Karpas-422 (cell line): ENCODE measurements around the gene ZNF503. TPM values are rescaled to one million over a fixed set of nuclear protein-coding genes. Genes with fewer than 3 reads are reported as not detected.

Experiments used
- DNase-seq: peaks from one replicate; pipeline ENCODE4 v3.0.0-alpha.2; 2015
- H2AFZ ChIP-seq: fragments of 200-600 bp; sonication (generic); 2 replicates; pipeline ENCODE4 v1.6.1; 2014; ENCODE audit warnings: antibody characterized with exemption, low read length, mixed read lengths
- H3K27ac ChIP-seq: fragments of 200-600 bp; sonication (generic); 2 replicates; pipeline ENCODE4 v1.5.1; 2014; ENCODE audit warnings: mild to moderate bottlenecking, low read length, moderate library complexity
- H3K27me3 ChIP-seq: fragments of 200-600 bp; sonication (generic); 2 replicates; pipeline ENCODE4 v1.6.1; 2014; ENCODE audit warnings: low read length, mixed read lengths
- H3K36me3 ChIP-seq: fragments of 200-600 bp; sonication (generic); 2 replicates; pipeline ENCODE4 v1.6.1; 2014; ENCODE audit warnings: low read length, mixed read lengths; ENCODE audit not compliant: insufficient read depth
- H3K4me1 ChIP-seq: fragments of 200-600 bp; sonication (generic); 2 replicates; pipeline ENCODE4 v1.6.1; 2014; ENCODE audit warnings: mild to moderate bottlenecking, low read length, mixed read lengths
- H3K4me2 ChIP-seq: fragments of 200-600 bp; sonication (generic); 2 replicates; pipeline ENCODE4 v1.6.1; 2014; ENCODE audit warnings: low read length, low read depth, mild to moderate bottlenecking; ENCODE audit not compliant: poor library complexity, severe bottlenecking
- H3K4me3 ChIP-seq: fragments of 200-600 bp; sonication (generic); 2 replicates; pipeline ENCODE4 v1.5.1; 2014; ENCODE audit warnings: mild to moderate bottlenecking, antibody characterized with exemption, low read length, mixed read lengths
- H3K79me2 ChIP-seq: fragments of 200-600 bp; sonication (generic); 2 replicates; pipeline ENCODE4 v1.6.1; 2014; ENCODE audit warnings: mild to moderate bottlenecking, low read length, mixed read lengths
- H3K9ac ChIP-seq: fragments of 200-600 bp; sonication (generic); 2 replicates; pipeline ENCODE4 v1.6.0; 2014; ENCODE audit warnings: low read length
- H3K9me2 ChIP-seq: fragments of 200-600 bp; sonication (generic), shearing (Covaris generic); replicated peaks from 2 replicates; pipeline ENCODE4 v1.6.0; 2014; ENCODE audit warnings: mild to moderate bottlenecking, low read length, moderate library complexity; ENCODE audit not compliant: insufficient read depth
- H3K9me3 ChIP-seq: fragments of 300-700, 200-600 bp; sonication (generic); 2 replicates; pipeline ENCODE4 v1.6.1; 2014; ENCODE audit warnings: low read length, mixed read lengths
- H4K20me1 ChIP-seq: fragments of 200-600 bp; sonication (generic); 2 replicates; pipeline ENCODE4 v1.6.1; 2014; ENCODE audit warnings: mild to moderate bottlenecking, antibody characterized with exemption, low read length, low read depth; ENCODE audit not compliant: insufficient read depth
- total RNA-seq: library from RNA; depleted of rRNA; stranded (reverse); fragments of >200 nt; shearing (Covaris generic); gene quantifications from 2 replicates; pipeline ENCODE4 v1.2.3, GENCODE V29; 2014; ENCODE audit warnings: low replicate concordance

The ZNF503 gene
- total RNA-seq, 1 experiment from 2014 or later, result not detected

GRCh38 chr10:75428434-75429158 is 27.0 kb upstream of the ZNF503 start:
- no peaks in the 10 kb centered on the region for H3K79me2 ChIP-seq
- no peak overlapping the region for H3K27ac ChIP-seq
- H3K9me3 ChIP-seq, result no peaks in the 10 kb centered on the region
- DNase-seq, result no peak
- H3K4me1 ChIP-seq, result no peaks in the 10 kb centered on the region
- H3K4me2 ChIP-seq, result no peak overlapping the region
- H3K27me3 ChIP-seq, result no peaks in the 10 kb centered on the region
- H2AFZ ChIP-seq, result no peak overlapping the region
- H3K9me2 ChIP-seq, result no peaks in the 10 kb centered on the region
- H4K20me1 ChIP-seq, result no peaks in the 10 kb centered on the region
- H3K36me3 ChIP-seq, result no peaks in the 10 kb centered on the region
- no peak overlapping the region for H3K9ac ChIP-seq
- no peak overlapping the region for H3K4me3 ChIP-seq

- Histone ChIP-seq H3K9me3 (no peaks in the 10 kb centered on the region), H3K4me1 (no peaks in the 10 kb centered on the region), H3K27ac (no peak overlapping the region), H2AFZ (no peak overlapping the region), H3K4me2 (no peak overlapping the region), H3K4me3 (no peak overlapping the region), H3K9me2 (no peaks in the 10 kb centered on the region), H3K9ac (no peak overlapping the region), H3K27me3 (no peaks in the 10 kb centered on the region), H3K79me2 (no peaks in the 10 kb centered on the region), H4K20me1 (no peaks in the 10 kb centered on the region), H3K36me3 (no peaks in the 10 kb centered on the region)
- no peak for DNase-seq
Observed at GRCh38 chr10:75427951-75428350, 26.4 kb upstream of the ZNF503 start.

DNA sequence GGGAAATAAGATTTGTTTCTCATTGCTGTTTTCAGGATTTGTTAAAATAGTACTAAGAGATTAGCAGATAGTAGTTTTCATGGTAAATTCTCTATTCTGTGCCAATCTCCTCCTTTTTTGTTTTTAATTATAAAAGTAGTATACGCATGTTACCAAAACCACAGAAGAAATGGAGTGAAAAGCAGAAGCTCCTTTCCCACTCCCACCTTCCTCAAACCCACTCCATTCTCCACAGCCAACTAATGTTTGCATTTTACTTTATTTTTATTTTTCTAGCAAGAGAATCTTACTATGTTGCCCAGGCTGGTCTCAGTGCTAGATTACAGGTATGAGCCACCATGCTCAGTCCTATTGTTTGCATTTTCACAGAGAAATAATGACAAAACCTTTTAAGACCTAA is 25.3 kb upstream of the ZNF503 start:
- Histone ChIP-seq H3K4me2 (no peak overlapping the region), H4K20me1 (no peaks in the 10 kb centered on the region), H3K4me3 (no peak overlapping the region), H3K4me1 (no peaks in the 10 kb centered on the region), H3K27me3 (no peaks in the 10 kb centered on the region), H3K9ac (no peak overlapping the region), H3K79me2 (no peaks in the 10 kb centered on the region), H3K36me3 (no peaks in the 10 kb centered on the region), H3K9me2 (no peaks in the 10 kb centered on the region), H3K27ac (no peak overlapping the region), H2AFZ (no peak overlapping the region), H3K9me3 (no peaks in the 10 kb centered on the region)
- DNase-seq, result no peak

DNA sequence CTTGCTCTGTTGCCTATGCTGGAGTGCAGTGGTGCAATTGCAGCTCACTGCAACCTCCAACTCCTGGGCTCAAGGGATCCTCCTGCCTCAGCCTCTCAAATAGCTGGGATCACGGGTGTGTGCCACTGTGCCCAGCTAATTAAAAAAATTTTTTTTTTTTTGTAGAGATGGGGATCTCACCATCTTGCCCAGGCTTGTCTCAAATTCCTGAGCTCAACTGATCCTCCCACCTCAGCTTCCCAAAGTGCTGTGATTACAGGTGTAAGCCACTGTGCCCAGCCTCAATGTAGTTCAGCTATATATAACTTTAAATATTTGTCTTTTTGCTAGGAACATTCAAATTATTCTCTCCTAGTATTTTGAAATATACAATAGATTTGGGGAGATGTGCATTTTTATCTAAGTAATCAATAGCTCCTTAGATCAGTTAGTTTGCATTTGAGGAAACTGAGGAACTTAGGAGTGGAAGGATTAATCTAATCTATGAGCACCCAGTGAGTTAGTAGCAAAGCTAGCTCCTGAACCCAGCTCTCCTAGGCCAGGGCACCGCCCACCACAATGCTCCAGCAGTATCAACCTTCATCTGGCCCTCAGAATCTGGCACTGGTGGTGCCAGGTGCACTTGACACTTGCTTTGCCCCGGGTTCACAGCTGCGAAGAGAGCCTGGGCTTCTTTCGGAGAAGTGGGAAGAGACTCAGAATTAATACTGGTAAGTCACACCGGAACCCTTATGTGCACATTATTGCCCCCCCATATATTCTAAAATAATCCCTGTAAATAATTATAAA is 23.9 kb upstream of the ZNF503 start:
- no peaks in the 10 kb centered on the region for H3K4me1 ChIP-seq

DNA sequence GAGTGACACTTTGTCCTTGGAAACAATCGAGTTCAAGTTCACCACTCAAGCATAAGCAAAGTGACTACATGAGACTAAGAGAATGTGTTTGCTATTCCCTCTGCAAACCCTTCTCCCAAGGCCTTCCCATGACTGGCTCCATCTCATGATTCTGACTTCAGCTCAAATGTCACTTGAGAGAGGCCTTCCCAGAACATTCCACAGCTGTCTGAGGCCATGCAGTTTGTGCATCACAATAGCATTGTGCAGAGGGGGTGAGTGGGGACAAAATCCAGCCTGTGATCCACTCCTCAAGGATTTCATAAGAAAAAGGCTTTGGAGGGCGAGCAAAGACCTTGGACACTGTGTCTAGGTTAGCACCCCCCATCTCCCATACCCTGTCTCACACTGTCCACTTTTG is 23.0 kb upstream of the ZNF503 start:
- H3K4me1 ChIP-seq, result no peaks in the 10 kb centered on the region
- no peak for DNase-seq
- no peaks in the 10 kb centered on the region for H3K79me2 ChIP-seq
- H3K36me3 ChIP-seq, result no peaks in the 10 kb centered on the region
- H3K27ac ChIP-seq, result no peak overlapping the region
- H2AFZ ChIP-seq, result no peak overlapping the region
- H4K20me1 ChIP-seq, result no peaks in the 10 kb centered on the region
- no peaks in the 10 kb centered on the region for H3K9me2 ChIP-seq
- H3K4me2 ChIP-seq, result no peak overlapping the region
- no peaks in the 10 kb centered on the region for H3K9me3 ChIP-seq
- H3K9ac ChIP-seq, result no peak overlapping the region
- no peak overlapping the region for H3K4me3 ChIP-seq
- no peaks in the 10 kb centered on the region for H3K27me3 ChIP-seq

More for the DNA sequence above, 23.9 kb upstream of the ZNF503 start:
- H3K4me2 ChIP-seq, result no peak overlapping the region
- H3K9me3 ChIP-seq, result no peaks in the 10 kb centered on the region
- H3K9me2 ChIP-seq, result no peaks in the 10 kb centered on the region
- no peak overlapping the region for H3K27ac ChIP-seq
- no peak for DNase-seq
- H3K4me3 ChIP-seq, result no peak overlapping the region
- no peak overlapping the region for H2AFZ ChIP-seq
- H3K79me2 ChIP-seq, result no peaks in the 10 kb centered on the region
- H4K20me1 ChIP-seq, result no peaks in the 10 kb centered on the region
- no peak overlapping the region for H3K9ac ChIP-seq
- no peaks in the 10 kb centered on the region for H3K27me3 ChIP-seq
- H3K36me3 ChIP-seq, result no peaks in the 10 kb centered on the region

DNA sequence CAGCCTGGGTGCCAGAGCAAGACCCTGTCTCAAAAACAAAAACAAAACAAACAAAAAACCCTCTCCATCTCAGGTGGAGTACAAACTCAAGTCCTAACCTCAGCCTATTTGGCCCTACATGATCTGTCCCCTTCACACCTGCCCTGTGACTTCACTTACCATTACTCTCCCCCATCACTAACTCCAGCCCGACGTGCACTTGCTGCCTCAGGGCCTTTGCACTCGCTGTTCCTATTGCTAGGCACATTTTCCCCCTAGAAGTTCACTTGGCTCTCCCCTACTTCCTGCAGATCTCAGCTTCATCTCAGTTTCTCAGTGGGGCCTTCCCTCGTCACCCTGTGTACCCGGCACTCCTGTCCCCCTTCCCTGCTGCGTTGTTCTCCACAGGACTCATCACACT is 21.3 kb upstream of the ZNF503 start:
- Histone ChIP-seq H3K4me3 (no peak overlapping the region), H3K36me3 (no peaks in the 10 kb centered on the region), H2AFZ (no peak overlapping the region), H3K4me1 (no peaks in the 10 kb centered on the region), H3K9me3 (no peaks in the 10 kb centered on the region), H3K27me3 (no peaks in the 10 kb centered on the region), H3K4me2 (no peak overlapping the region), H3K9ac (no peak overlapping the region), H4K20me1 (no peaks in the 10 kb centered on the region), H3K79me2 (no peaks in the 10 kb centered on the region), H3K27ac (no peak overlapping the region), H3K9me2 (no peaks in the 10 kb centered on the region)
- no peak for DNase-seq

DNA sequence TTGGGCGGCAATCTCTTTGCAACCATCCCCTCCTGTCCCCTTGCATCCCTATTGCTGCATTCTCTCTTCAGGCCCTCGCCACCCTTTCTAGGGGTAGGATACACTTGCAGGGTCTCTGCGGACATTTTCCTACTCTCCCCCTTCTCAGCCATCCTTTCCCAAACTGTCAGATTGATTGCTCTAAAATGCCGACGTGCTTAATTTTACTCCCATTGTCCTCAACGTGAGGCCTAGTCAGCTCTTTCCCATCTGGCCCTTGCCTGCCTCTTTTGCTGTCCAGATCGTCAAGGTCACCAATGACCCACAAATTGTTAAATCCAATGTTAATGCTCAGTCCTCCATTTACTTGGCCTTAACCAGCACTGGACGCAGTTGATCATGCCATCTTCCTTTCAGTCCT is 17.1 kb upstream of the ZNF503 start:
- no peaks in the 10 kb centered on the region for H3K27me3 ChIP-seq
- no peaks in the 10 kb centered on the region for H3K4me1 ChIP-seq
- no peak for DNase-seq
- no peak overlapping the region for H3K27ac ChIP-seq
- H2AFZ ChIP-seq, result no peak overlapping the region
- no peaks in the 10 kb centered on the region for H4K20me1 ChIP-seq
- H3K4me2 ChIP-seq, result no peak overlapping the region
- no peak overlapping the region for H3K4me3 ChIP-seq
- H3K79me2 ChIP-seq, result no peaks in the 10 kb centered on the region
- no peaks in the 10 kb centered on the region for H3K9me2 ChIP-seq
- H3K36me3 ChIP-seq, result no peaks in the 10 kb centered on the region
- H3K9ac ChIP-seq, result no peak overlapping the region
- no peaks in the 10 kb centered on the region for H3K9me3 ChIP-seq

DNA sequence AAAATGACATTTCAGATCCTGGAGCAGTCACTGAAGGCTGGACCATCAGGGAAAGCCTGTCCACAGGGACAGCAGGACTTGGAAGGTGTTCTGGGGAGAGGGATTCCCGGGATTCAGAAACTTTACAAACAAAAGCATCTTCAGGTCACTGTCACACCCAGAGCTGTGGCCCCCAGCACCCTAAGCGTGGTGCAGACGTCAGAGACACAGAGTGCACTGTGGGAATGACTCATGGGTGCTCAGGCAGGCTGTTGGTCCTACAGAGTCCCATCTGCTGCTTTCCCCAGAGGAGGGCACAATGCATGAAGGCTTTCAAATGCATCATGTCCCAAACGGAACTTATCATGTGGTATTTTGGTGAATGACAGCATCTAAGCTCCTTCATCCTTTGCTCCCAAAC is 16.7 kb upstream of the ZNF503 start:
- no peaks in the 10 kb centered on the region for H3K27me3 ChIP-seq
- no peaks in the 10 kb centered on the region for H3K9me3 ChIP-seq
- H3K9me2 ChIP-seq, result no peaks in the 10 kb centered on the region
- H3K79me2 ChIP-seq, result no peaks in the 10 kb centered on the region
- no peaks in the 10 kb centered on the region for H3K36me3 ChIP-seq
- no peak overlapping the region for H3K4me2 ChIP-seq
- no peaks in the 10 kb centered on the region for H4K20me1 ChIP-seq
- H3K27ac ChIP-seq, result no peak overlapping the region
- no peak overlapping the region for H2AFZ ChIP-seq
- no peak overlapping the region for H3K9ac ChIP-seq
- H3K4me1 ChIP-seq, result no peaks in the 10 kb centered on the region
- H3K4me3 ChIP-seq, result no peak overlapping the region
- DNase-seq, result no peak
